Activated naive CD8-positive, alpha-beta T cell treated with anti-CD3 and anti-CD28 coated beads, Interleukin-2, amount 50 U/mL, for 24 hours (primary cell): ENCODE results near the gene LIMK2.
A peak's percentile ranks its signal among the peaks of the same experiment; 100 is the strongest.
"Not testable (repeated sequence)": the region's sequence is repeated elsewhere in the genome, so short reads cannot be mapped to it uniquely, and the experiment has no call there.

ENCODE experiments used
- ATAC-seq: fragments of 150-1000 bp; cut with Tn5 transposase; one replicate; pipeline ENCODE4 v1.10.0; 2021
- DNase-seq: peaks from one replicate; pipeline ENCODE4 v3.0.0; 2021
- H3K27ac Mint-ChIP-seq: one replicate; pipeline ENCODE4 v1.8.0; 2021; ENCODE audit warnings: mild to moderate bottlenecking, mixed read lengths
- H3K27me3 Mint-ChIP-seq: one replicate; pipeline ENCODE4 v1.8.0; 2021; ENCODE audit warnings: mixed read lengths
- H3K36me3 Mint-ChIP-seq: one replicate; pipeline ENCODE4 v1.8.0; 2021; ENCODE audit warnings: low read depth, mixed read lengths
- H3K4me1 Mint-ChIP-seq: one replicate; pipeline ENCODE4 v1.8.0; 2021; ENCODE audit warnings: mixed read lengths
- H3K4me3 Mint-ChIP-seq: one replicate; pipeline ENCODE4 v1.8.0; 2021; ENCODE audit warnings: mild to moderate bottlenecking, moderate library complexity, mixed read lengths
- H3K9me3 Mint-ChIP-seq: one replicate; pipeline ENCODE4 v1.8.0; 2021; ENCODE audit warnings: mixed read lengths

LIMK2 gene

DNA sequence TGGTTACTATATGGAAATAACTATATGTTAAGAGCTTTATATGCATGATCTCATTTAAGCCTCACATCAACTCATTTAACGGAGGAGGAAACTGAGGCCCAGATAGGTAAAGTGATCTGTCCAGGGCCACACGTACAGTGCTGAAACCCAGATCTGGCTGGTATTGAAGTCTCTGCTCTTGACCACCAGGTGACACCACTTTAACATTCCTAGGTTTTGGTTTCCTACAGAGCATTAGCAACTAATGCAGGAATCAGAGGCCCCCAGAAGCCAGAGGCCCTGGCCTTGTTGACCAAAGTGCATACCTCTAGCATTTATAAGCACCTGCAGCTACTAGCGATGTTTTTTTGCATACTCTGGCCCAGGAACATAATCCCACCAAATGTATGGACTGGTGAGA is 12.9 kb upstream of the LIMK2 start:
- H3K4me3 Mint-ChIP-seq = no peak overlapping the region
- DNase-seq (no peak), ATAC-seq (no peak)
- no peaks in the 10 kb centered on the region for H3K4me1 Mint-ChIP-seq
- H3K27ac Mint-ChIP-seq = no peak overlapping the region
- no peaks in the 10 kb centered on the region for H3K27me3 Mint-ChIP-seq
- H3K9me3 Mint-ChIP-seq = no peaks in the 10 kb centered on the region
- H3K36me3 Mint-ChIP-seq = peaks cover 7% of the 10 kb centered on the region

DNA sequence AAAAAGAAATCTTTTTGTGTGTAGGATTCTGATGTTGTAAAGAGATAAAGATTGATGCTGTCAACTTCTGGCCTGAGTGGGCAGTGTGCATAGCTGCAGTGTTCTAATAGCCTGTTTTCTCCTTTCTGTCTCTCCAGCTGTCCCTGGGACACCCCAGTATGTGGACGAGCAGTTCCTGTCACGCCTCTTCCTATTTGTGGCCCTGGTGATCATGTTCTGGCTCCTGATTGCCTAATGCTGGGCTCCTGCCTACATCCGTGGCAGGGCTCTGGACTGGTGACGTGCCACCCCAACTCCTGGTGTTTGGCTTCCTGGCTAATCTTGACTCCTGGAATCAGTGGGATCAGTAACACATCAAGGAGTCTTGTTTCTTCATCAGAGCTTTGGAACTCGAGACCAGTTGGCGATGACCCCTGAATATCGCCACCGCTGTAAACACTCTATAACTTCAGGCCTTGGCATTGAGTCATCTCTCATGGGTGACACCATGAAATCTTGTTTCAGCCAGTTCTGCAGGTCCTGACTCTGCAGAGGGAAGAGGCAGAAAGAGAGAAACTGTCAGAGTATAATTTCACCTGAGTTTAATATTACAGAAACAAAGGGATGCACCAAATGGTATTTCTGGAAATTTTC is 7.6 kb upstream of the LIMK2 start:
- not testable (repeated sequence) for H3K4me3 Mint-ChIP-seq, ATAC-seq, H3K27ac Mint-ChIP-seq, DNase-seq, H3K9me3 Mint-ChIP-seq, H3K4me1 Mint-ChIP-seq, H3K27me3 Mint-ChIP-seq
- peaks cover 11% of the 10 kb centered on the region for H3K36me3 Mint-ChIP-seq

DNA sequence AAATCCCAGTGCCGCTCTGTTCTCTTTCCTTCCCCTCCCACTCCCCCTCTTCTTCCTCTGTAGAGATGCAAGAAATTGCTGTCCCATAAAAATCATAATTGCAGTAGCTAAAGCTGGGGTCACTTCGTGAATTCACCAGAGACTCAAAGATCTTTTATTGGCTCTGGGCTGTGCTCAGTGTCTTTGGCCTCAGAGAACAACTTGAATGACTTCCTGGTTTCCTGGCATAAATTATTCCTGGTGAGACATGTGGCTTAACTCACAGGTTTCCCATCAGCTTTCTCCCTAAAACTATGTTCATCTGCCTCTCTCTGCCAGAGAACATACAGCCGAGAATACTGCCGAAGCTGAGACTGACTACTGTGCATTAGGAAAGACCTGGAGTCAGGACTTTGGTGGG is 7.0 kb upstream of the LIMK2 start:
- DNase-seq, H3K27me3 Mint-ChIP-seq, H3K4me1 Mint-ChIP-seq, H3K36me3 Mint-ChIP-seq, ATAC-seq, H3K9me3 Mint-ChIP-seq, H3K27ac Mint-ChIP-seq, H3K4me3 Mint-ChIP-seq: not testable (repeated sequence)

DNA sequence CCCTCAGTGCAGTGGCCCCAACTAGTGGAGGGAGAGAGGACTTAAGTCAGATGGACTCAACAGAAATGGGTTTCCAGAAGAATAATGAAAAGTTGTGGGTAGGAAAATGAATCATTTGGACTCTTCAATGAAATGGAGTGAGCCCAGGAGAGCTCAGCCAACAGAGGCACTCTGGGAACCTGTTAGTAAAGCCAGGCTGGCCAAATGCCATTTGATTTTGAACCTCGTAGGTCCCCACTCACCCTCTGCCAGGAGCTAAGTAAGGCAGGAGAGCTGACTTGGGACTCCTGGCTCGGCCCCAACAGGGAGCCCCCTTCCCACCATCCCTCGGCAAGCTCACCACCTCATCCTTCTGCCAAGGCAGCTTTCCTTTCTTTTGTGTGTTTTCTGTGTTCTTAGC is 5.6 kb upstream of the LIMK2 start:
- Mint-ChIP-seq H3K27ac (peak overlapping the region; percentile 17), H3K4me1 (peaks cover 17% of the 10 kb centered on the region)
- H3K9me3 Mint-ChIP-seq, H3K27me3 Mint-ChIP-seq, H3K4me3 Mint-ChIP-seq, H3K36me3 Mint-ChIP-seq, DNase-seq, ATAC-seq: not testable (repeated sequence)

DNA sequence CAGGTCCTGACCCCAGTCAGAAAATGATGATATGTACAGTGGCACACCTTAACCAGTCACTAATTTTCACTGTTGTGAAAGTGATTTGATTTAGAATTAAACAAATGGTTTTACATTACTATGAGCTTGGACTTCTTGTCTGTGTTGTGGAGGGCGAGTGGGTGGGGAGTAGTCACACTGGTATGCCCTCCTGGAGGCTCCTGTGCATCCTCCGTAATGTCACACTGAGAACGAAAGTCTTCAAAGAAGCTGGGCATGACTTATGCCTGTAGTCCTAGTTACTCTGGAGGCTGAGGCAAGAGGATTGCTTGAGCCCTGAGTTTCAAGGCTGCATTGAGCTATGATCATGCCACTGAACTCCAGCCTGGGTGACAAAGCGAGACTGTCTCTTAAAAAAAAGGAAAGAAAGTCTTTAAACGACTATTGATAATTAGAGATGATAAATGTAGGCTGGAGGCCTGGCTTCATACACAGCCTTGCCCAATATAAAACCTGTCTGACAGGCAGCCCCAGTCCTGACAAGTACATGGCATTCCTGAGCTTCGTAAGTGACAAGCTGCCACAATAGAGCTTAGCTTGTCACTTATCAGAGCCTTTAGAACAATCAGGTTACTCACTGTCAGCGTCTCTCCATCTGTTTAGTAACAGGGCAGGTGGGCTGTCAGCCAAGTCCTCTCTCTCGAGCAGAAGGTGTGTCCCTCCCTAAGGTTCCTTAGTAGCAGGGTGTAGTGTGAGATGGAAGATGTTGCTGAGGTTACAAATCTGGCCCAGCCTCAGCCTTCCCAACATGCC is 5.0 kb upstream of the LIMK2 start:
- DNase-seq (no peak), ATAC-seq (no peak)
- Mint-ChIP-seq H3K9me3 (no peaks in the 10 kb centered on the region), H3K4me3 (no peak overlapping the region), H3K27ac (peak overlapping the region; percentile 17), H3K4me1 (peaks cover 21% of the 10 kb centered on the region), H3K27me3 (no peaks in the 10 kb centered on the region), H3K36me3 (peaks cover 9% of the 10 kb centered on the region)

DNA sequence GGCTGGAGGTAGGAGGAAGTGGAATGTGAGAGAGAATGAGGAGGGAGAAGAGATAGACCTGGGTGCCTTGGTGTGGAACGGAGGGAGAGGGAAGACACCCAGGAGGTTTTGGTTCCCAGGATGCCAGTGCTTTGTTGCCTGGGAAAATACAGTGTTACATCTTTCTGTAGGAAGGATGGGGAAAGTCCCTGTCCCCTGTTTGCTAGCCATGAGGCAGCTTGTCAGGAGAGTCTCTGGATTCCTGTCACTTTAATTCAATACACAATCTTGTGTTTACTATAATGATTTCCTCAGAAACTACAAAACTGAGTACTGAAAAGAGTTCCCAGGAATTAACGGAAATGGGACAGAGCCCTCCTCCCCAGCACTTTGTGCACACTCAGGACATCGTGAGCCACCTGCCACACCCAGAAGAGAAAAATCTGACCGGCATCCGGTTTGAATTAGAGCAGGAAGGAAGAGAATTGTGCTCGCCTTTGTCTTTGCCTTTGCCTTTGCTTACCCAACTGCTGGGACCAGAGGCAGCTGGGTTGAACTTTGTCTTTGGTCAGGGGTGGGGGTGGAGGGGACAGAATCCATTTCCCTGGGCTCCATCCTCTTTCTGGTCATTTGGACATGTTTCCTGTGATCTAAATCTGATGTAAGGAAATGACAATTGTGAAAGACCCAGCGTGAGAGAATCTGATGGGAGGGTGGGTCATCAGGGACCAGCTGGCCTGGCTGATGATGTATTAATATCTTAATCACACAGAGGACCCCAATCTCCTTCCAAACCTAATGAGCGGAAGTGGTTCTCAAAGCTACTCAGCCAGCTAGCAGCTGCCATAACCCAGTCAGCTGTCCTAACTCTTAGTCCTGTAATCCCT is 1.3 kb upstream of the LIMK2 start:
- H3K27ac Mint-ChIP-seq = peak overlapping the region; percentile 75
- H3K4me3 Mint-ChIP-seq = peak overlapping the region; percentile 84
- DNase-seq (peak; percentile 11), ATAC-seq (no peak)
- peaks cover 10% of the 10 kb centered on the region for H3K36me3 Mint-ChIP-seq
- H3K4me1 Mint-ChIP-seq = peaks cover 30% of the 10 kb centered on the region
- no peaks in the 10 kb centered on the region for H3K27me3 Mint-ChIP-seq
- no peaks in the 10 kb centered on the region for H3K9me3 Mint-ChIP-seq

DNA sequence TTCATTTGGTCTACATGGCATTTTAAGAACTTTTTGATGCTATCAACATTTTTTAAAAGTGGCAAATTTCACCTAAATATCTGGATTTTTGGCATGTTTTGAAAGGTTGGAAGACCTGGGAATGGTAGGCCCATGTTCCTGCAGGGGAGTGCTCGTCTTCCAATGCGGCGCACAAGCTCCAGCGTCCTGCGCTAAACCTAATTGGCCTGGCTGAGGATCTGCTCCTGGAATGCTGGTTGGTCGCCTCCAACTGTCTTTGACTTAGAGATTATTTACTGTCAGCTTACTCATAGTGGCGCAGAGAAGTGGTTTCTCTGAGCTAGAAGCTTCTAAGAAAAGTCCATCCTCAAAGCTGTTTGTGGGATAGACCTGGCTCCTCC is 626 bp upstream of the LIMK2 start:
- Mint-ChIP-seq H3K27ac (peak overlapping the region; percentile 65), H3K36me3 (peaks cover 9% of the 10 kb centered on the region), H3K4me1 (peaks cover 34% of the 10 kb centered on the region), H3K27me3 (no peaks in the 10 kb centered on the region), H3K9me3 (no peaks in the 10 kb centered on the region), H3K4me3 (peak overlapping the region; percentile 84)
- ATAC-seq (no peak), DNase-seq (no peak)

DNA sequence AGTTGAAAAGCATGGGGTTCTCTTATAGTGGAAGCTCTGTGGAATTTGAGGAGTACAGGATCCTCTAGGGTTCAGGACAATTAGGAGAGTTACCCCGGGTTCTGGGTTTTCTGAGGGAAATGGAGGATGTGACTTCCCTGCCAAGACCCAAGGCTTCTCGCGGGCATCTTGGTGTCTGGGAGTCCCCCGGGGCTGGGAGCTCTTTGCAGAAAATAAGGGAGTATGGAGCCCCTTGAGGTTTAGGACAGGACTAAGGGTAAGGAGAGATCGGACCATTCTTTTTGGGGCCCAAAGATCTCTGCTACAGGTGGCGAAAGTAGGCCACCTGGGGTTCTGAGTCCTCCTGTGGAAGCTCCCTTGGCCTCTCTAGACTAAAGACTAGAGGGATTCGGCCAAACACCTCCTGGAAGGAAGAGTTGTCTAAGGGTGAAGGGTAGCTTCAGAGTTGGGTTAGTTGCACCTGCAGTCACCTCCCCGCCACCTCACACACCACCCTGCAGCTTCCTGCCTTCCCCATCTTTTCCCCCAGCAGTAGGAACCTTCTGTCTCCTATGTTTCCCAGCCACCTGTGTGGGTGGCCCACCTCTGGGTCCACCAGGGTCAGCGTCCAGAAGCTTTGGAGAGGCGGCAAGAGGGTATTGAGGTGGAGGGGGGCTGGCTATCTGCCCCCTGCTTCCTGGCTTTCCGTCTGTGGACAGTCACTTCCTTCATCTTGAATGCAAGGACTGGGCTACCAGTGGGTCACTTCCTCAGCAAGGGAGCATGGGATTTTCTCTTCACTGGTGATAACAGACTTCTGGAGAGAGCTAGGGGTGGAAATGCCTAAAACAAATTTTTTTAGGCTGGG is 908 bp downstream of the LIMK2 start:
- peak overlapping the region; percentile 84 for H3K4me3 Mint-ChIP-seq
- peaks cover 37% of the 10 kb centered on the region for H3K4me1 Mint-ChIP-seq
- ATAC-seq (no peak), DNase-seq (no peak)
- H3K9me3 Mint-ChIP-seq = no peaks in the 10 kb centered on the region
- H3K27me3 Mint-ChIP-seq = no peaks in the 10 kb centered on the region
- H3K36me3 Mint-ChIP-seq = peaks cover 9% of the 10 kb centered on the region
- H3K27ac Mint-ChIP-seq = peak overlapping the region; percentile 65

DNA sequence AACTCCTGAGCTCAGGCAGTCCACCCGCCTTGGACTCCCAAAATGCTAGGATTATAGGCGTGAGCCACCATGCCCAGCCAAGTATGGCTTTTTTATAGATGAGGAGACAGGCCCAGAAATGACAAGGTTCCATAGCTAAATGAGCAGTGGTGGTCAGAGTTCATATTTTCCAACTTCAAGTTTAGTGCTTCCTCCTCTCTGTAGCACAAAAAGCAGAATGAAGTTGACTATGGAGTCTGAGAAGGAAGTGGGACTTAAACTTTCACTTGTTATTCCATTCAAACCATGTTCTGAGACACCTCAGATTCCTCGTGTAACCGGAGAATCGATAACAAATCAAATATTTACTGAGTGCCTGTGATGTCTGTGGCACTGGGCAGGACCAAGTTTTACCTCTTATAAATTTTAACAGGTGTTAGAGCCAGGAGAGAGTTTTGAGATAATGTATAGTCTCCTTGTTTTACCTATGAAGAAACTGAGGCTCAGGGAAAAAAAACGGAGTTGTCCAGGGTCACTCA is 3.0 kb downstream of the LIMK2 start:
- H3K27me3 Mint-ChIP-seq = no peaks in the 10 kb centered on the region
- H3K4me1 Mint-ChIP-seq = peaks cover 41% of the 10 kb centered on the region

DNA sequence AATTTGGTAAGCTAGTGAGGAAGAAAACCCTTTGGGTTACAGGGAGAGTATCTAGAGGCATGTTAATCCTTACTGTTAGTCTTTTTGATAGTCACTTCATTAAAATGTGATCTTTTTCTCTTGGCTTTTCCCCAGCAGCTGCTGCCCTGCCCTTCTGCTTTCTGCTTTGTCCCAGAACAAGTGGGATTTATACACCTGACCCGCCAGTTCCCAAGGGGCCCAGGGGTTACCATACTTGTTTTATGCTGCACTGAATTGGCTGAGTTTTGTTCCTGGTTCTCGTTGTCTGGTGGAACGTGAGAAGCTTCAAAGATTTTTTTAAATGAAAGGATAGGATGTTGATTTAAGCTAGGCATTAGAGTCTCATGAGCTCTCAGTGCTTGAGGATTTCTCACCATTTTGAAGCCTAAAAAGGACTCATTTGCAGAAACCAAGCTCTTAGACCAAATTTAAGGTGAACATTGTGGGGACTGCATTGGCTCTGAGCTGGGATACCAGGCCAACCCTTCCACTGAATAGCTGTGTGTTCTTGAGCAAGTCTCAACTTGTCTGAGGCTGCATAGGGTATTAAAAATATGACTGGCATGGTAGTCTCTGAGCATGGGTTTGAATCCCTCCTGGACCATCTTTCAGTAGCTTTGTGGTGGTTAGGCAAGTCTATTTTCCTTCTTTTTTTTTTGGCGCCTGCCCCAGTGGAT is 6.6 kb downstream of the LIMK2 start:
- no peak overlapping the region for H3K27ac Mint-ChIP-seq
- H3K36me3 Mint-ChIP-seq = peaks cover 14% of the 10 kb centered on the region
- no peak for ATAC-seq
- DNase-seq = no peak
- no peaks in the 10 kb centered on the region for H3K9me3 Mint-ChIP-seq
- H3K4me3 Mint-ChIP-seq = no peak overlapping the region
- peaks cover 28% of the 10 kb centered on the region for H3K4me1 Mint-ChIP-seq
- no peaks in the 10 kb centered on the region for H3K27me3 Mint-ChIP-seq

More for the DNA sequence above, 3.0 kb downstream of the LIMK2 start:
- ATAC-seq = no peak
- no peaks in the 10 kb centered on the region for H3K9me3 Mint-ChIP-seq
- H3K27ac Mint-ChIP-seq = no peak overlapping the region
- H3K4me3 Mint-ChIP-seq = no peak overlapping the region
- DNase-seq = no peak
- peaks cover 9% of the 10 kb centered on the region for H3K36me3 Mint-ChIP-seq

DNA sequence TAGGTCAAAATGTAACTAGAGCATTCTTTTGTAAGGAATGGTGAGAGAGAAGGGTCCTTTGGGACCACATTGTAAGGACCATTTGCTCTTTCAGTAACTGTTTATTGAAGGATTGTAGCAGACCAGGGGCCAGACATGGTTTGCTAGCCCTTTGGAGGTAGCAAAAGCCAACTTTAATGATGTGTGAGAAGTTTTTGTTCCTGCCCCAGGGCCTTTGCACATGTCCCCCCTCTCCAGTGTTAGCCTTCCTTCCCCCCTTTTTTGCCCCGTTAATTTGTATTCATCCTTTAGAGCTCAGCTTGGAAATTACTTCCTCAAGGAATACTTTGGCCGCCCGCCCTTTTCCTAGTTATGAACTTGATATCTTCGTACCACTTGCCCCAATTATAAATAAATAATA is 9.0 kb downstream of the LIMK2 start:
- H3K9me3 Mint-ChIP-seq = no peaks in the 10 kb centered on the region
- ATAC-seq (no peak), DNase-seq (no peak)
- no peaks in the 10 kb centered on the region for H3K27me3 Mint-ChIP-seq
- peaks cover 25% of the 10 kb centered on the region for H3K4me1 Mint-ChIP-seq
- H3K36me3 Mint-ChIP-seq = peaks cover 5% of the 10 kb centered on the region
- no peak overlapping the region for H3K4me3 Mint-ChIP-seq
- H3K27ac Mint-ChIP-seq = no peak overlapping the region

DNA sequence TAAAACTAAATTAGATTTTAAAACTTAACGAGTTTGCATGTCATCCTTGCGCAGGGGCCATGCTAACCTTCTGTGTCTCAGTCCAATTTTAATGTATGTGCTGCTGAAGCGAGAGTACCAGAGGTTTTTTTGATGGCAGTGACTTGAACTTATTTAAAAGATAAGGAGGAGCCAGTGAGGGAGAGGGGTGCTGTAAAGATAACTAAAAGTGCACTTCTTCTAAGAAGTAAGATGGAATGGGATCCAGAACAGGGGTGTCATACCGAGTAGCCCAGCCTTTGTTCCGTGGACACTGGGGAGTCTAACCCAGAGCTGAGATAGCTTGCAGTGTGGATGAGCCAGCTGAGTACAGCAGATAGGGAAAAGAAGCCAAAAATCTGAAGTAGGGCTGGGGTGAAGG is 10.6 kb downstream of the LIMK2 start:
- H3K36me3 Mint-ChIP-seq = peaks cover 5% of the 10 kb centered on the region
- no peaks in the 10 kb centered on the region for H3K9me3 Mint-ChIP-seq
- H3K27ac Mint-ChIP-seq = no peak overlapping the region
- no peak for DNase-seq
- peaks cover 19% of the 10 kb centered on the region for H3K4me1 Mint-ChIP-seq
- H3K27me3 Mint-ChIP-seq = no peaks in the 10 kb centered on the region
- H3K4me3 Mint-ChIP-seq = no peak overlapping the region
- no peak for ATAC-seq

DNA sequence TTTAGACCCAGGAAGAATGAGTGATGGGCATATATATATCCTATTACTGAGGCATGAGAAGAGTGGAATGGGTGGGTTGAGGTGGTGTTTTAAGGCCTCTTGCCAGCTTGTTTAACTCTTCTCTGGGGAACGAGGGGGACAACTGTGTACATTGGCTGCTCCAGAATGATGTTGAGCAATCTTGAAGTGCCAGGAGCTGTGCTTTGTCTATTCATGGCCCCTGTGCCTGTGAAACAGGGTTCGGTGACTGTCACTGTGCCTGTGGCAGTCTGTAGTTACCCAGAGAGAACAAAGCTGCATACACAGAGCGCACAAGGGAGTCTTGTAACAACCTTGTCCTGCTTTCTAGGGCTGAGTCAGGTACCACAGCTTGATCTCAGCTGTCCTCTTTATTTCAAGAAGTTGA is 11.7 kb downstream of the LIMK2 start:
- no peak for ATAC-seq
- no peak for DNase-seq
- H3K27ac Mint-ChIP-seq = no peak overlapping the region
- H3K27me3 Mint-ChIP-seq = no peaks in the 10 kb centered on the region
- no peaks in the 10 kb centered on the region for H3K9me3 Mint-ChIP-seq
- H3K4me3 Mint-ChIP-seq = no peak overlapping the region
- H3K4me1 Mint-ChIP-seq = peaks cover 16% of the 10 kb centered on the region
- H3K36me3 Mint-ChIP-seq = peaks cover 5% of the 10 kb centered on the region
